ENCODE measurements around the gene C5orf22.
"Not testable (repeated sequence)": the region's sequence is repeated elsewhere in the genome, so short reads cannot be mapped to it uniquely, and the experiment has no call there.

C5orf22 gene

DNA sequence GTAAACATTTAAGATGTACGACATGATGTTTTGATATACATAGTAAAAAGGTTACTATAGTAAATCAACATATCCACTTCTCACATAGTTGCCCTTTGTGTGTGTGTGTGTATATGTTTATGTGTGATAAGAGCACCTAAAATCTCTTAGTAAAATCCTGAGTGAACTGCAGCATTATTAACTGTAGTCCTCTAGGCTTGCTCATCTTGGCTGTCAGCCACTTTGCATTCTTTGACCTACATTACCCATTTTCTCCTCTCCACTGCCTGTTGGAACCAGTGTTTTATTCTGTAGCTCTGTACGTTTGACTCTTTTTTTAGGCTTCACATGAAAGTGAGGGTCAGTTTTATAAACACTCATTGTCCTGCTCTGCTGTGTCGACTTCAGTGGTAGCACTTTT, 24.4 kb downstream of the C5orf22 start:
- no peak for DNase-seq

DNA sequence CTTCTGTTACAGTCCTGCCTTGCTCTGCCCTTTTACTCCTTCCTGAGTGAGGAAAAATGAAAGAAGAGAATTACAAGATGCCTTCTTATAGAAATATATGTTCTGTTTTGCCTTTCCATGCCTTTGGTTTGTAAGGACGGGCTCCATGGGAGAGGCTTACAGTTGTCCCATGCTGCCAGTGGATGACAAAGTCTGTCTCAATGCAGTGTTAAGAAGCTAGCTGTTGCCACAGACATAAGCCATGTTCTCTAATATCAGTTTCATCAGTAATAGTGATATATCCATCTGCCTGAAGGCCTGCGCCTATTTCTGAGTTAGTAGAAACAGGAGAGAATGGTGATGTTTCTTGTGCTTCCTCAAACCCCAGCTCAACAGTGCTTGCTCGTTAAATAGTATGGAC, 27.8 kb downstream of the C5orf22 start:
- DNase-seq, result no peak

DNA sequence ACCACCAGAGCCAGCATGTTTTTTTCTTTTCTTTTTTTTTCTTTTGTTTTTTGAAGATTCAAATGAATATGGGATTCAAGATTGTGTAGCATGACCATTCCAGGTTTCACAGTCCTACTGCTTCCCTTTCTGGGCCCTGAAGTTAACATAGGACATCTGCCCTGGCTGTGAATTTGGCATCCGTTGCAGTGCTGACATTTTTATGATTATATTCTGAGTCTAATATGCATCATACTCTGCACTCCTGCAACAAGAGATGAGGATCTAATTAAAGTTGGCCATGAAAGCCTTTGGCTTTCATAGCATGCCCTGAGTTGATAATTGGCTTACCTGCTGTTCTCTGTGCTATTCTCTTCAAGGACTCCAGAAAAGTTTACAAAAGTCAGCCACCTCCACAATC, 29.8 kb downstream of the C5orf22 start:
- DNase-seq, result no peak

DNA sequence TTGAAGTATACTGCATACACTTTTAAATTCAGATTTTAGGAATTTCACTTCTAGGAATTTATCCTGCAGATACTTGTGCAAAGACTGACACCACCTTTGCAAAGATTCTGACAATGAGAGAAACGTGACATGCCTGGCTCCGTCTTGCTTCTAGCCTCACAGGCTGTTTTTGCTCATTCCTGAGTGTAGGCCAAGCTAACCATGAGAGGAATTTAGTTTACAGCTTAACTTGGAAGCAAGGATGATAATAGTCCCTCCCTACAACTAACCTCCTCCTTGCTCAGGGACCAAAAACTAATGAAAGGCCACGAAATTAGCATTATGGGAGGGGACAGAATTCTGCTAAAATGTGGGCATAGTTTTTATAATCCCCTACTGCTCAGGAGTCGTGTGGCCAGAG, 31.1 kb downstream of the C5orf22 start:
- DNase-seq, result no peak

DNA sequence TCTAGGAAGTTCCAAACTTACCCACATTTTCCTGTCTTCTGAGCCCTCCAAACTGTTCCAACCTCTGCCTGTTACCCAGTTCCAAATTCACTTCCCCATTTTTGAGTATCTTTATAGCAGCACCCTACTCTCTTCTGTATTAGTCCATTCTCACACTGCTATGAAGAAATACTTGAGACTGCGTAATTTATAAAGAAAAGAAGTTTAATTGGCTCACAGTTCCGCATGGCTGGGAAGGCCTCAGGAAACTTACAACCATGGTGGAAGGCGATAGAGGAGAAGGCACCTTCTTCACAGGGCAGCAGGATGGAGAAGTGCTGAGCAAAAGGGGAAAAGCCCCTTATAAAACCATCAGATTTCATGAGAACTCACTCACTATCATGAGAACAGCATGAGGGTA, 34.3 kb downstream of the C5orf22 start:
- DNase-seq, result not testable (repeated sequence)

DNA sequence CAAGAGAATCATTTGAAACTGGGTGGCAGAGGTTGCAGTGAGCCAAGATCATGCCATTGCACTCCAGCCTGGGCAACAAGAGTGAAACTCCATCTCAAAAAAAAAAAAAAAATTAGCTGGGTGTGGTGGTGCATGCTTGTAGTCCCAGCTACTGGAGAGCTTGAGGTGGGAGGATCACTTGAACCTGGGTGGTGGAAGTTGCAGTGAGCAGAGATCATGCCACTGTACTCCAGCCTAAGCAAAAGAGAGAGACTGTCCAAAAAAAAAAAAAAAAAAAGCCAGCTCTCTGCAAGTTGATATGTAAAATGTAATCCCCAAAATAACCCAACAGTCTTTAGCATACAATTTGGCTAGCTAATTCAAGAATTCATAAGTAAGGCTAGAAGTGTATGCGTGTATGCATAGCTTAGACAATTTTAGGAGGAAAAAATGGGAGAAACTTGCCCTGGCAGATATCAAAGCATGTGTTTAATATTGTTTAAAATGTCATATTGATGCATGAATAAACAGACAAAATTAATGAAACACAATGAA, 36.3 kb downstream of the C5orf22 start:
- DNase-seq, result no peak

DNA sequence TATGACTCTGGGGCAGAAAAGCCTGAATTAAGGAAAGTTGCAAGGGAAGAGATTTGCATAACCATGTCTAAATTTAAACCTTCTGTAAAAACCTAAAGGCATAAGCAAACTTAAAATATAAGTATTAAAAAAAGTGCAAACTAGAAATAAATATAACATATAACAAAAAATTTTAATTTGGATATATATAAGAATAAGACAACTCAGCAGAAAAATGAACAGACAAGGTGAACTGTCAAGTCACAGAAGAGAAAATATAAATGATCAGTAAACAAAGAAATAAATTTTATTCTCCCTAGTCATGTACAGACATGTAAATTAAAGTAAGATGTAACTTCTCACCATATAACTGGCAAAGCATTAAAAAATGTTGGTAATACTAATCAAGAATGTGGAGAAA, 37.0 kb downstream of the C5orf22 start:
- DNase-seq, result no peak

DNA sequence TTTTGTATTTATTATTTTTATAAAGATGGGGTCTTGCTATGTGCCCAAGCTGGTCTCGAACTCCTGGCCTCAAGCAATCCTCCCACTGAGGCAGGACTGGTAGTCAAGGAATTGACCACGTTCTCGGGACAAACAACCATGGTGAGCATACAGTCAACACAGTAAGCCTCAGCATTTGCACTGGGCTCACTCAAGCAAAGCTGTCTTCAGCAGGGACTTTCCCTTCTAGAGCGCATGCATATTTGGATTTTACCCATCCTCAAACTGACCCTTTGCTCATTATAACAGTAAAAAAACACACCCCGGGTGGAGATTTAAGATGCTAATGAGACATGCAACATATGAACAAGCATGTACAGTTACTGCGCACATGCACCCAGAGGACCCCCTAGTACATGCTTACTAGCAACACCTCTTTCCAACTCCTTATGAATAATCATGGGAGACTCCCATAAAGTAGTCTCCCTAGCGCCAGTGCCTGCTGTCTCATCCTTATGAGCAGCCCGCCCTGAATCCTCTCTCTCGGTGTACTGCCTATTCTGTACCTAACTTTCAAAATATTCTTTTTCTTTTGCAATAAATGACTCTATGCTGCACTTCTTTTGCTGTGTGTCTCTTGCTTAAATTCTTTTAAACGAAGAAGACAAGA, 41.5 kb downstream of the C5orf22 start:
- DNase-seq, result no peak

DNA sequence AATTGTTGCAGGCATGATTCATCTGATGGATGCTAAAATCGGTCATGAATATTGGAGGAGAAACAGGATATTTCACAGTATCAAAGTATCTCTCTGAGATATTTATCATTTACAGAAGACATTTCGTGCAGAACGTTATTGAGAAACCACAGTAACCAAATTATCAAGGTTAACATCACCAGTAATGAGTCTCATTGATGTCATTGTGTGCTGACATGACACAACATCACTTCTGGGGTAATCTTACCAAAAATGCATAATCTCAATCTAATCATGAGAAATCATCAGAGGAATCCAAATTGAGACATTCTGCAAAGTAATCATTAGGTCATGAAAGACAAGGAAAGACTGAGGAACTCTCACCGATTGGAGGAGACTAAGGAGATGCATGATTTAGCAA, 42.7 kb downstream of the C5orf22 start:
- no peak for DNase-seq

DNA sequence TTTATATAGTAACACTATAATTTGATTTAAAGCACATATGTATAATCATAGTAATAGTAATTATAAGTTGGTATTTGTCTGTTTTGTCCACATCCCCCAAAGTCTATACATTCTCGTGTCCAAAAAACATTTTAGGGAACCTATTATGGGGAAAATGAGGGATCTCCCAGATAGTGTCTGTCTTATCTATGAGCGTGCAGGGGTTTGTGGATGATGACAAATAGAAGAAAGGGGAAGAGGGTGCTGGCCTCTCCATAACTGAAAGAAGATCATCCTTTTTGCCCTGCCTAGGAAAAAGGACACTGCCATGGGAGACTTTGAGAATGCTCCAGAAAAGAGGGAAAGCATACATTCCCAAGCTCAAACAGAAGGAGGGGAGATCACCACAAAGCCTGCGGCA, 45.3 kb downstream of the C5orf22 start:
- no peak for DNase-seq

DNA sequence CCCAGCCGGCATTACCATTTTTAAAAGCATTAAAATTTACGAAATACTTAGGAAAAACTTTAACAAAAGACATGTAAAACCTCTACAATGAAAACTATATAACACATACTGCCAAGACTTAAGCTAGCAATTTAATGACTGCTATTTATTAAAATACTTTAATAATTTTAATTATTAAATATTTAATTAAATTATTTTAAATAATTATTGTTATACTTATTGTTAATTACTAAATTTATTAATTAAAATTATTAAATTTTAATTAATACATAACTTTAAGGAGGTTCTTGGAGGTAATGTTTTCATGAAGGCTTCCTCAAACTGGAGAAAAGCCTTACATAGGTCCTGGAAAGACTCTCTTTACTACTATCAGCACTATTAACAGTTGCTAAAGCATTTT, 47.5 kb downstream of the C5orf22 start:
- DNase-seq, result no peak

DNA sequence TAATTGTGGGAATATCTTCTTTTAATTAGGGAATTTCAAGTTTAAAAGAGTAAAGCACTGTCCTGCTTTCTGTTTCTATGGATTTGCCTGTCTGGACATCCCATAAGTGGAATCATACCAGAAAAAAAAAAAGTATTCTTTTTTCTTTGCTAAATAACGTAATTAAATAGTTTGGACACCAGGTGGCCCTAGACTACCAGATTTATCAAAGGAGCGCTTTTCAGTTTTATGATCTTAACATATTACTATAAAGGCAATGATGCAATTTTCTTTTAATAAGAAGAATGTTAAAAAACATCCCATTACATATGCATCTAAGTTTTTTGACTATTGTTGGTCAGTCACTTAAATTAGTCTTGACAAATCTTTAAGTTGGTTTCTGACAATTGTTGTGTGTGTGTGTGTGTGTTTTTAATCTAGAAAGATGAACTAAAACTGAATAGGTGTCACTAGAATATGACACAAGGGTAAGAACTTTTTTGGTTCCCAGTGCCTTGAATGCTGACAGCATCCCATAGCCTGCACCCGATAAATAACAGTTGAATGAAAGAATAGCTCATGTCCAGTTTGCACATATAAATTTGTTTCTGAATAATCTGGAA, 49.5 kb downstream of the C5orf22 start:
- no peak for DNase-seq

DNA sequence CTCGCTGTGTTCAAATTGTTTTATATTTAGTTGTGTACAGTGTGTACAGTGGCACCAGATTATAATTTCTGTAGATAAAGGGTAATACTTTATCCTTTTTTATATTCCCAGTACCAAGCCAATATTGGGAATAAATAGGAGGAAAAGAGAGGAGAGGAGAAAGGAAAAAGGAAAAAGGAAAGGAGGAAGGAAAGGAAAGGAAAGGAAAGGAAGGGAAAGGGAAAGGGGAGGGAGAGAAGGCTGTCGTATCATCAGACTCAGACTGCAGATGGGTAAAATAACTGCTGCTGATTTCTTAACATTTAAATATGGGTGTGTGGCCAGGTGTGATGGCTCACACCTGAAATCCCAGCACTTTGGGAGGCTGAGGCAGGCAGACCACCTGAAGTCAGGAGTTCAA, 51.0 kb downstream of the C5orf22 start:
- DNase-seq, result no peak

DNA sequence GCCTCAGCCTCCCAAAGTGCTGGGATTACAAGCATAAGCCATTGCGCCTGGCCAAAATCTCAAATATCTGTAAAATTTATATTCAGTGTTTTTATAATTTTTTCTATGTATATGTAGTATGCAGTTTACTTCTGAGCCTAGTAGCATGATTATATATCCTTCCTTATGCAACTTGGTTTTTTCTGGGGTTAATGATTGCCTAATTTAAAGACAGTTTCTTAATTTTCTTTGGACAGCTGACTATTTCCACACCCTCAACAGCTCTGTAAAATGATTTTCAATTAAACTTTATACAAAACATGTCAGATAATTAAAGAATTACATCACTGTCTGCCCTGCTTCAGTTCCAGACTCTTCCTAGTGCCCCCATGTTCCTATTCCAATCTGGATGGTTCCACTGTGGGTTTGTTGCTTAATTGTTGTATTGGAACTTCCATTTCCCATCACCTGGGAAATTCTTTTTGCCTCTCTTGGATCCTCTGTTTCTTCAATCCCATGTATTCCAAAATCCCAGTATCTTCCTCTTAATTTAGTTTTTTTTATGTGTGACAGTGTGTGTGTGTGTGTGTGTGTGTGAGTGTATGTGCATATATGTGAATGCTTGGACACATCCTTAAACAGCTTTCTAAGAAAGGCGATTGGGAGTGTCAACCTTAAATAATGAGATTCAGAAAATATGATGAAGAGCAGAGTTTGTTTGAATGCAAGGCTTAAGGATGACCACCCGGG, 53.2 kb downstream of the C5orf22 start:
- no peak for DNase-seq

DNA sequence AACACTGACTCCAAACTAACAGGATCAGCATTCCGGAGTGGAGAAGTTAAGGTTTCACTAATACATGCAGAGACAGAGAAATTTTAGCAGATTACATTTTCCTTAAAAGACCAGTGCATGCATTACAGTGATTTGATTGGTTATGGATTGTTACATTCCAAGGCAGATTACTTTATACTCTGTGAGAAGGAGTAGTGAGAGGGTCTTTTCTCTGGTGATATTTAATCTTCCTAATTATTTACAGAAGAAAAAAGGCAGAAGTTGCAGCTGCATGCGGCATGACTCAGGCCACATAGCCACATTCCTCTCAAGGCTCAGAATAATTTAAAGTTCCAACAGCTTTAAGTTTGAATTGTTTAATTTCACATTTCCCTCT, 53.8 kb downstream of the C5orf22 start:
- no peak for DNase-seq

DNA sequence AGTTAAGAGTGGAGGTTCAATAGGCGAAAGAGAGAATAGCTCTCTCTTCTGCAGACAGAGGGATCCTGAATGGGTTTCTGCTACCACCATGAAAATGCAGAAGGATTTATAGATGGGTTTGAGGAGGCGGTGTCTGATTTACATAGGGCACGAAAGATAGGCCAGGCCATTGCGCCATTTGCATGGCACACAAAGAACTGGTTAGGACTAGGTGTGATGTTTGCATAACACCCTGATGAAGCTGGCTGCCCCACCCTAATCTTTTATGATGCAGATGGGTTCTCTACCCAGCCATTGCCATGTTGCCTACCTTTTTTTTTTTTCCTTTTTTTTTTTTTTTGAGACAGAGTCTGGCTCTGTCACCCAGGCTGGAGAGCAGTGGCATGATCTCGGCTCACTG, 55.4 kb downstream of the C5orf22 start:
- DNase-seq, result no peak

DNA sequence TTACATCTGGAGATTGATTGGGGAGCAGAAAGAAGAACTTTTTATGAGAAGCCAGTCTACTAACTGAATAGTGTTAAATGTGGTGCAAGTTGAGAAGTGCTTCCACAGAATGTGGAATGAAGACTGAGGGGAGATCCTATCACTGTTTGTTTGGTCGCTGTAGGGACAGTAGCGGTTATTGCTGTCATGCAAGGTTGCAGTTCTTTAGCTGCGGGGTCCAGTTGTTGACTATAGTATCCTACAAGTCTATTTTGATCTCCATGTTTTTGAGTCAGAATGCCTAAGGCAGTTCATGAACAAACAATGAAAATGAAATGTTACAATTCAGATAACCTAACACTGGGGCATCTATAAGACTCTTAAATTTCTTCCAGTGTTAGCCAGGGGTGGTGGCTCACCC, 61.6 kb downstream of the C5orf22 start:
- DNase-seq, result no peak

DNA sequence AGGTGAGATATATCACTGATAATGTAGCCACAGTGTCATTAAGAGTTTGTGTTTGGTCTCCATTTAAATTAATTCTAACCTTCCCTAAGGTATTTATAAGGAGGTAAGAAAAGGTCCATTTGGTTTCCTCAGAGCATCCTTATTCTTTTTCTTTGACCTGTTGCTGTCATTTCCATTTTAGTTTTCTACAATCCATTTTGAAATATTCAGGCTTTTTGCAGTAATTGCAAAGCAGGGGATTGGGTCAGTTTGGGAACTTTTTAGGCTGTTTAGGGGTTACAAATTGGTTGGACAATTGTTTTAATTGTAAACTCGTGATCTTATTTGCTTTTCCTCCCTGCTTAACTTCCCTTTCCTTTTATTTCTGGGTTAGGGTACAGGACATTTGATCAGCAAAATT, 64.3 kb downstream of the C5orf22 start:
- no peak for DNase-seq

DNA sequence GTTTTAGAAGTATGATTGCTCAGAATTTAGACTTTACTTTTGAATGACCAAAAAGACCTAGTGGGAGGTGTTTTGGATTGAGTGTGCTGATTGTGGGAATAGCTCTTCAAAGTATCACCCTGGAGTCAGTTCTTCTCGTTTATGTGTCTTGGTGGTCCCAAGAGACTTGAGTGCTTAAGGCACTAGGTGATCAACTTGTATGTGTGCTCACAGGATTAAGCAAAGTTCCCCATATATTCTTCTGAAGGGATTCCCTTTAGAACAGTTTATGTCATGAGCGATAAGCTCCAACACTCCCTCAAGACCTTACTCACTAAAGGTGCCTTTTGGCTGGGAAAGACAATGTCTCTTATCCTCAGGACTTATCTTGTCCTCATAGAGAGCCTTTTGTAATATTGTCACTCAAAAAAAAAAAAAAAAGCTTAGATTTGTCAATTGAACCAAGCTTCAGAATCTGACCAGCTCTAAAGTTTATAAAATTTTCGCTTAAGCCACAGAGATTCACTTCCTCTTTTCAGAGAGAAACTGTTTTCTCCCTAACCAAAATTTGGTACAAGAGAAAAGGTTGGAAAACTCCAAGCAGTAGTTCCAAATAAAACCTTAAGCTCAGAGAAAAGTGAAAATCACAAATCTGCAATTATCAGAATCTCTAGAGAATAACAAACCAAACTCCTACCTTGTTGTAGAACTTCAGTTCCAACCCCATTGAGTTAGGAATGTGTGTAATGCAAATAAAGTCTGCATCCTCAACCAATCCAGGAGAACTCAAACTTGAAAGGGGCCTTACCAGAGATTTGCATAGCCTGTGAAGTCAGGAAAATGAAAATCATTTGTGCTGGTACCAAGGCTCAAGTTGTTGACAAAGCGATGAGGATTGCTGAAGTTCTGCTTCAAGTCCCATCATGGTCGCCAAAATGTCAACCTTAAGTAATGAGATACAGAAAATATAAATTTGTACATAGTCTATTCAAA, 66.8 kb downstream of the C5orf22 start:
- DNase-seq, result no peak

DNA sequence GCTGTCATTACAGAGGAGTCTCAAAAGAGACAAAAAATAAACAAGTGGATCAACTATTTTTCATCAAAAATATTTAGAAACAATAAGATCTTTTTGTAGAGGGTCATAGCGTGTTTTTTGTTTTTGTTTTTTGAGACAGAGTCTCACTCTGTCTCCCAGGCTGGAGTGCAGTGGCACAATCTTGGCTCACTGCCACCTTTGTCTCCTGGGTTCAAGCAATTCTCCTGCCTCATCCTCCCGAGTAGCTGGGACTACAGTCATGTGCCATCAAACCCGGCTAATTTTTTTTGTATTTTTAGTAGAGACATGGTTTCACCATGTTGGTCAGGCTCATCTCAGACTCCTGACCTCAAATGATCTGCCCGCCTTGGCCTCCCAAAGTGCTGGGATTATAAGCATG, 70.2 kb downstream of the C5orf22 start:
- not testable (repeated sequence) for DNase-seq

DNA sequence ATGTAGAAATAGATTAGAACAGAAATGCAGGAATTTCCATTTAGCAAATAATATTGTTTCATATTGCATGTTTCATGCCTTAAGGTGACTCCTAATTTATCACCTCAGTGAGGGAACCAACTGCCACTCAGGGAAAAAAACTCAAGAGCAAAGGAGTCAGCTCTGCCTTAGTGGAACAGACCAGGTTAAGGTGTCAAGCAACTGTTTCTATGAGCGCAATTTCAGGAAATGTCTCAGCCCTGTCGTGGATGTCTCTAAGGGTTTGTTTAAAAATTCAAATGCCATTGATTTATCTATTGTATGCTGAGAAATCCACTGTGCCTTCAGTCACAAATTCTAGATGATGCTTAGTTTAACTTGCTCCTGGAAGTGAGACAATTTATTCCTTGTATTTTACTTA, 72.1 kb downstream of the C5orf22 start:
- no peak for DNase-seq

DNA sequence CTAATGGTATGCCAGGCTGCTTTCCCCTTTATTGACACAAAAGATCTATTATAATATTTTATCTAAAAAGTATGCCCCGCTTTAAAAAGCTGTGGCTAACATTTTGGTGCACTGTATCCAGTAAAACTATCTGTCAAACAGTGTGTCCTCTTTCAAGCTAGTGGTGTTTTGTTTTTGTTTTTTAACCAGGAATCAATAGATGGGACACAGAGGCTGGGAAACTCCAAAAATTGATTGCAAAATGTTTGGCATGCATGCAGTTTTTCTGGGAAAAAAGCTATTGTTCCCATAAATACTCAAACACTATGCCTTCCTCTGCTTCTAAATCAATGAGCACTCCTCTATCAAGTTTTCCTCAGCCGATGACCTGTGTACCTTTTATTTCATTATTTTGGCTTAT, 72.5 kb downstream of the C5orf22 start:
- no peak for DNase-seq
